Measurements from ENCODE around the gene UPK3BL2.
"Not testable (repeated sequence)": the region's sequence is repeated elsewhere in the genome, so short reads cannot be mapped to it uniquely, and the experiment has no call there.

Gene UPK3BL2

GRCh38 chr7:102494473-102495149, 48.9 kb downstream of the UPK3BL2 start:
- not testable (repeated sequence) for H3K27ac ChIP-seq

GRCh38 chr7:102494026-102494425, 49.5 kb downstream of the UPK3BL2 start:
- H3K27ac ChIP-seq = not testable (repeated sequence)

GRCh38 chr7:102493220-102493935, 50.1 kb downstream of the UPK3BL2 start:
- H3K27ac ChIP-seq = not testable (repeated sequence)

GRCh38 chr7:102490529-102491075, 52.9 kb downstream of the UPK3BL2 start:
- H3K27ac ChIP-seq = not testable (repeated sequence)

All from VCaP (cell line).